Activated naive CD4-positive, alpha-beta T cell treated with anti-CD3 and anti-CD28 coated beads, Interleukin-2, amount 50 U/mL, for 72 hours (primary cell): ENCODE results near the gene PRKG1. TPM values are rescaled to one million over a fixed set of nuclear protein-coding genes. Genes with fewer than 3 reads are reported as not detected.

Source experiments
- ATAC-seq, 2 donors: fragments of 150-1000 bp; cut with Tn5 transposase; 2 replicates each; pipeline ENCODE4 v1.10.0; 2021; ENCODE audit warnings: mild to moderate bottlenecking in 2 of 2, moderate library complexity in 2 of 2
- DNase-seq, 2 donors: peaks; one replicate each; pipeline ENCODE4 v3.0.0; 2021 to 2022; ENCODE audit warnings: low spot score in 2 of 2
- H3K27ac Mint-ChIP-seq, 2 donors: one replicate each; pipeline ENCODE4 v1.8.0; 2022; ENCODE audit warnings: mild to moderate bottlenecking in 2 of 2, mixed read lengths in 2 of 2
- H3K36me3 Mint-ChIP-seq, 2 donors: one replicate each; pipeline ENCODE4 v1.8.0; 2022; ENCODE audit warnings: mixed read lengths in 2 of 2
- H3K9me3 Mint-ChIP-seq, 2 donors: one replicate each; pipeline ENCODE4 v1.8.0; 2022; ENCODE audit warnings: mixed read lengths in 2 of 2
- total RNA-seq, 2 donors: library from RNA; stranded (reverse); gene quantifications; one replicate each; pipeline ENCODE4 v1.2.3, GENCODE V29; 2022

PRKG1 gene
- total RNA-seq, 2 donors from 2014 or later: not detected

- DNase-seq (no peak), ATAC-seq (no peak)
- no peaks in the 10 kb centered on the region for H3K36me3 Mint-ChIP-seq
- no peaks in the 10 kb centered on the region for H3K9me3 Mint-ChIP-seq
- H3K27ac Mint-ChIP-seq: no peak overlapping the region
Measured at GRCh38 chr10:51462076-51462779, 387.9 kb downstream of the PRKG1 start.

DNA sequence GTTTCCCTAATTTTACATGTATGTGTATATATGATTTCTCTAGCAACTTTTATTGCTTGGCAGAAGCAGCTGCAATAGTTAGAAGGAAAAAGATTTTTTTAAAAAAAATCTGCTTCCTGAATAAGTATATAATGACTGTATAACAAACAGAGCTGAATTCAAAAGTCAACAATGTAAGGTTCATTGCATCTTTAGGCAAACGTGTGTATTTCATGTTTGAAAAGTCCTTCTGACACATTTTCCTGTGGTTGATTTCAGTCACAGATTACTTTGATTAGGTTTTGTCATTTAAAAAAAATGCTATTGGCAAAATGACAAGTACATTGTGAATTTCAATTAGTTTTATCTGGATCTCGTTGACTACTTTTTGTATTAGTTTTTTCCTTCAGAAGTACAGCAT, 394.1 kb downstream of the PRKG1 start:
- ATAC-seq (no peak), DNase-seq (no peak)
- no peak overlapping the region for H3K27ac Mint-ChIP-seq
- no peaks in the 10 kb centered on the region for H3K9me3 Mint-ChIP-seq
- no peaks in the 10 kb centered on the region for H3K36me3 Mint-ChIP-seq

GRCh38 chr10:51469686-51470085, 395.4 kb downstream of the PRKG1 start:
- H3K9me3 Mint-ChIP-seq: no peaks in the 10 kb centered on the region
- no peaks in the 10 kb centered on the region for H3K36me3 Mint-ChIP-seq
- ATAC-seq: no peak
- no peak overlapping the region for H3K27ac Mint-ChIP-seq
- DNase-seq: no peak

- ATAC-seq (no peak), DNase-seq (no peak)
- H3K9me3 Mint-ChIP-seq: no peaks in the 10 kb centered on the region
Measured at GRCh38 chr10:51471271-51471670, 397.0 kb downstream of the PRKG1 start.

DNA sequence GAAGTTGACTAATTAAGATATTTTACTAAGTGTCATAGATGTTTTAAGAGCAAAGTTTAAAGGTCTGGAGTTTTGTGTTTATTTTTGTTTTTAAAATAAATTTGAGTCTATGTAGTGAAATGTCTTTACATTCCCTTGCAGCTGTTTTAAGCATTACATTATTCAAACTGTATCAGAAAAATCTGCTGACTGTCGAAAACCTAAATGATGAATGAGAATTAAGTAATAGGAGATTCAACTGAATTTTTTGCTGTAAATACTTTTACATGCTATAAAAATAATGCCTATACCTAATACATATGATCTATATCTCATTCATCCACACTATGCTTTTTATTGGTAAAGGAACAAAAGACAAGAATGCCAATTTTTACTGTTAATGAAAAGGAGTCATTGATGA, 397.9 kb downstream of the PRKG1 start:
- Mint-ChIP-seq H3K36me3 (no peaks in the 10 kb centered on the region), H3K9me3 (no peaks in the 10 kb centered on the region), H3K27ac (no peak overlapping the region)
- no peak for ATAC-seq
- DNase-seq: no peak

More at GRCh38 chr10:51471271-51471670, 397.0 kb downstream of the PRKG1 start:
- no peaks in the 10 kb centered on the region for H3K36me3 Mint-ChIP-seq
- no peak overlapping the region for H3K27ac Mint-ChIP-seq

DNA sequence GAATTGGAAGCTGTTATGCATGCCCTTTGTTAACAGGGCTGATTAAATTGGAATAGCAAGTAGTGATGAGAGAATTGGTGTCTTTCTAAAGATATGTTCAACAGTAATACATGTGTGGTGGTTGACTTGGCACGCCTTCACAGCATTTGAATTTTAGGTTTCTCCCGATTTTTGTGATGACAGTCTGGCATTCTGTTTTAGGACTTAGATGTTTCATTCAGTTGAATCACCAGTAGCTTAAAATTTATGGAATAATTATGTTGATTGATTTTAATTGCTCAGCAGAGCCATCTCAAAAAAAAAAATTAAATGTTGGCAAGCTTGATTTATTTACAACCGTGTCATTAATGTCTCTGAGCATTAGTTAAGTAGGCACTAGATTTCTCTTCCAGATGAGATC, 405.4 kb downstream of the PRKG1 start:
- H3K36me3 Mint-ChIP-seq: no peaks in the 10 kb centered on the region
- H3K27ac Mint-ChIP-seq: no peak overlapping the region
- H3K9me3 Mint-ChIP-seq: no peaks in the 10 kb centered on the region
- DNase-seq: no peak
- ATAC-seq: no peak

GRCh38 chr10:51485668-51486067, 411.4 kb downstream of the PRKG1 start:
- H3K9me3 Mint-ChIP-seq: no peaks in the 10 kb centered on the region
- DNase-seq: no peak
- H3K27ac Mint-ChIP-seq: no peak overlapping the region
- H3K36me3 Mint-ChIP-seq: no peaks in the 10 kb centered on the region
- no peak for ATAC-seq

- Mint-ChIP-seq H3K36me3 (no peaks in the 10 kb centered on the region), H3K9me3 (no peaks in the 10 kb centered on the region), H3K27ac (no peak overlapping the region)
- ATAC-seq (no peak), DNase-seq (no peak)
Measured at GRCh38 chr10:51487576-51487975, 413.3 kb downstream of the PRKG1 start.

DNA sequence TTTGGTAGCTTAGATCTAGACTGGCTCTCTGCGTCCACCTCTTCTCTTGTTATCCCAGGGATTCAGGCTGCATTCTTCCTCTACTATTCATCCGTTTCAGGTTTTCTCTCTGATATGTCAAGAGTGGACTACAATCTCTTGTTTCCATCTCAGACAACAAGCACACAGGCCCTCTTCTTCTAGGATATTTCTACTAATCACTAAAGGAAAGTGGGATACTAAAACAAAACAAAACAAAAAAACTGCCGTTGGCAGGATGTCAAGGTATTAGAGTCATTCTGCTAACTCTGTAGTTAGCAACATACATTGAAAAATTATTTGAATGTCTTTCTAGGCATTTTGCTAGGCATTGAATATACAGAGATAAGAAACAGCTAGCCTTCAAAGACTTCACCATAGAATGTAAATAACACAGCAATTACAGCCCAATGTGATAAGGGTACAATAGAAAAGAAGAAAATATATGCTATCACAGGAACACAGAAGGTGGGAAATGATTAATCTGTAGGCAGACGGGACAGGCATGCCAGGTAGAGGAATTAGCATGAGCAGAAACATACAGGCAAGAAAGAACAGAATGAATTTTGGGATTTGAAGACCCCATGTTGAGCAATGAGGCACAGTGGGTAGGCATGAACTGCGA, 414.6 kb downstream of the PRKG1 start:
- ATAC-seq (no peak), DNase-seq (no peak)
- Mint-ChIP-seq H3K9me3 (no peaks in the 10 kb centered on the region), H3K36me3 (no peaks in the 10 kb centered on the region), H3K27ac (no peak overlapping the region)

DNA sequence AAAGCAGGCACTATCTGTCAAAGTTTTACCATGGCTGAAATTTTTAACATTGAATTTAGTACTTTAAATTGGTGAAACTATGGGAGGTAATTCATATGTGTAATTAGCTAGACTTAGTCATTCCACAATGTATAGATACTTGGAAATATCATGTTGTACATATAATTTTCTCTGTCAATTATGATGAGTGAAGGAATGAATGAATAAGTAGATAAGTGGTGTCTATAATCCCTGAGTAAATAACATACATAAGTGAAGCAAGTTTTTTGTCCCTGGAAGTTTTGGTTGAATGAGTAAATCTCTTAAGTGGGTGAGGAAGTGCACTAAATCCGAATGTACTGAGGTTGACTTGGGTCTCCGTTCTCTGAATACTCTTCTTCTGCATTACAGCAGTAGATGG, 424.1 kb downstream of the PRKG1 start:
- no peaks in the 10 kb centered on the region for H3K36me3 Mint-ChIP-seq
- no peak overlapping the region for H3K27ac Mint-ChIP-seq
- DNase-seq (no peak), ATAC-seq (no peak)
- H3K9me3 Mint-ChIP-seq: no peaks in the 10 kb centered on the region

- DNase-seq: no peak
- Mint-ChIP-seq H3K9me3 (no peaks in the 10 kb centered on the region), H3K27ac (no peak overlapping the region), H3K36me3 (no peaks in the 10 kb centered on the region)
- no peak for ATAC-seq
Measured at GRCh38 chr10:51501396-51501795, 427.1 kb downstream of the PRKG1 start.

- H3K27ac Mint-ChIP-seq: no peak overlapping the region
- H3K36me3 Mint-ChIP-seq: no peaks in the 10 kb centered on the region
- H3K9me3 Mint-ChIP-seq: no peaks in the 10 kb centered on the region
- ATAC-seq (no peak), DNase-seq (no peak)
Measured at GRCh38 chr10:51502124-51502523, 427.8 kb downstream of the PRKG1 start.

DNA sequence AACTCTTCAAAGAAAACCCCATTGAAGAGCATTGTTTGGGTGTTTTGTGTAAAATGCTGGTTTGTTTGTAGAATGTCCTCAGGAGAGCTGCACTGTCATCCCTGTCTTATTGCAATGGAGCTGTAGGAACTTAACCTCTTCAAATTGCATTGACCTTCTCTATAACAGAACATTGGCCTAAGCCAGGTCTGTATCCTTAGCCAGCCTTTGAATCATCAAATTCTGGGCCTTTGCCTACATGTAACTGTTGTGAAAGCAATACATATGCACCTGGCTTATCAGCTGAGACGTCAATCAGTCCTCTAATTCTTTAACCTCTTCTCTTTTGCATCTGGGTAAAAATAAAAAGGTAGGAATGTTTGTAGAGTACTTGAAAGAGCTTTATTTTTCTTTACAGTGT, 429.1 kb downstream of the PRKG1 start:
- H3K27ac Mint-ChIP-seq: no peak overlapping the region
- ATAC-seq (no peak), DNase-seq (no peak)
- H3K36me3 Mint-ChIP-seq: no peaks in the 10 kb centered on the region
- H3K9me3 Mint-ChIP-seq: no peaks in the 10 kb centered on the region

GRCh38 chr10:51507476-51507875, 433.2 kb downstream of the PRKG1 start:
- no peak for ATAC-seq
- DNase-seq: no peak
- Mint-ChIP-seq H3K36me3 (no peaks in the 10 kb centered on the region), H3K27ac (no peak overlapping the region), H3K9me3 (no peaks in the 10 kb centered on the region)

DNA sequence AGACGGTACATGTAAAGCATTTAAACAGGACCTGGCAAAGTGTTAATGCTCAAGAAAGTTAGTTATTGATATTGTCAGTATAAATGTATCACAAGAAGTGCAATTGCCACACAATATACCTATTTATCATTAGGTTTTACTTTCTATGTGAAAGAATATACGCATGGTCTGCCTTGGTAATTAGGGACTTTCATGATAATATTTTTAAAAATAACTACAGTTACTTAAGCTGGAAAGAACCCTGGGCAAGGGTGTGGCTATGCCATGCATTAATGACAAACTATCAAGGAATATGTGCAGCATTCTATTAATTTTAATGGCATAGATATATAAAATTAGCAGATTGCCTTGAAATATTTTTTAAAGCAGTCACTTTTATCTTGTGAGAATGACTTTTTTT, 433.9 kb downstream of the PRKG1 start:
- DNase-seq (no peak), ATAC-seq (no peak)
- Mint-ChIP-seq H3K27ac (no peak overlapping the region), H3K36me3 (no peaks in the 10 kb centered on the region), H3K9me3 (no peaks in the 10 kb centered on the region)

- ATAC-seq (no peak), DNase-seq (no peak)
- no peak overlapping the region for H3K27ac Mint-ChIP-seq
- no peaks in the 10 kb centered on the region for H3K36me3 Mint-ChIP-seq
- H3K9me3 Mint-ChIP-seq: no peaks in the 10 kb centered on the region
Measured at GRCh38 chr10:51510231-51510630, 435.9 kb downstream of the PRKG1 start.

DNA sequence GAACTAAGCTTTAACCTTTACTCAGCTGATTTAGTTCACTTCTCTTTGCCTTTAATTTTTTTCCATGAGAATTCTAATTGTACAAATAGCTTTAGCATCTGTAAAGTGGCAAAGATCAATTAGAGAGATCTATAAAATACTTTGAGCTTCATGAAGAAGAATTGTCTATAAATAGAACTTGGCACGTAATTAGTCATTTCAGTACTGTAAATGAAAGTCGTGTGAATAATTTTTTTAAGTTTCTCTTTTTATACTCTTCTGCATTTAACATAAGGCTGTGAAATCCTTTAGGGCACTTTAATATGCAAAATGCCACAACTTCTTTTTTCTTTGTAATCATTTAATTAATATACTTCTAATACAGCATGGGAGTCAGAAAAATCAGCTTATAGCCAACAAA, 447.3 kb downstream of the PRKG1 start:
- DNase-seq (no peak), ATAC-seq (no peak)
- peaks cover 3 to 4% of the 10 kb centered on the region in 2 donors for H3K9me3 Mint-ChIP-seq
- H3K27ac Mint-ChIP-seq: no peak overlapping the region
- no peaks in the 10 kb centered on the region for H3K36me3 Mint-ChIP-seq

GRCh38 chr10:51522858-51523257, 448.6 kb downstream of the PRKG1 start:
- ATAC-seq (no peak), DNase-seq (no peak)
- no peak overlapping the region for H3K27ac Mint-ChIP-seq
- H3K36me3 Mint-ChIP-seq: no peaks in the 10 kb centered on the region
- H3K9me3 Mint-ChIP-seq: peaks cover 3 to 4% of the 10 kb centered on the region in 2 donors
